Osteocyte (in vitro differentiated cells): ENCODE results near the gene POP7. TPM values are rescaled to one million over a fixed set of nuclear protein-coding genes. Genes with fewer than 3 reads are reported as not detected.
A peak's percentile ranks its signal among the peaks of the same experiment; 100 is the strongest.

Experiments used
- DNase-seq: peaks from one replicate; pipeline ENCODE4 v3.0.0; 2021; ENCODE audit warnings: mixed read lengths; ENCODE audit not compliant: unreplicated experiment; ENCODE audit errors: extremely low spot score
- H3K27ac Mint-ChIP-seq: one replicate; pipeline ENCODE4 v1.8.0; 2021; ENCODE audit warnings: mild to moderate bottlenecking, mixed read lengths; ENCODE audit not compliant: unreplicated experiment
- H3K27me3 Mint-ChIP-seq: one replicate; pipeline ENCODE4 v1.8.0; 2021; ENCODE audit warnings: mixed read lengths; ENCODE audit not compliant: unreplicated experiment
- H3K36me3 Mint-ChIP-seq: one replicate; pipeline ENCODE4 v1.8.0; 2021; ENCODE audit warnings: mixed read lengths; ENCODE audit not compliant: unreplicated experiment
- H3K4me1 Mint-ChIP-seq: one replicate; pipeline ENCODE4 v1.8.0; 2021; ENCODE audit warnings: mixed read lengths; ENCODE audit not compliant: unreplicated experiment
- H3K4me3 Mint-ChIP-seq: one replicate; pipeline ENCODE4 v1.8.0; 2021; ENCODE audit warnings: mild to moderate bottlenecking, moderate library complexity, mixed read lengths; ENCODE audit not compliant: unreplicated experiment
- H3K9me3 Mint-ChIP-seq: one replicate; pipeline ENCODE4 v1.8.0; 2021; ENCODE audit warnings: mixed read lengths; ENCODE audit not compliant: unreplicated experiment
- total RNA-seq: library from RNA; stranded (reverse); gene quantifications from 2 replicates; pipeline ENCODE4 v1.2.1, GENCODE V29; 2021
- TF ChIP-seq, protein P1 (sequence below): fragments of 200-600 bp; sonication (generic); IDR thresholded peaks from 2 replicates; pipeline ENCODE4 v1.5.0; 2021; ENCODE audit warnings: antibody characterized with exemption, mild to moderate bottlenecking, moderate library complexity

POP7 gene
- total RNA-seq, 1 donor from 2014 or later = 19.3 TPM

DNA sequence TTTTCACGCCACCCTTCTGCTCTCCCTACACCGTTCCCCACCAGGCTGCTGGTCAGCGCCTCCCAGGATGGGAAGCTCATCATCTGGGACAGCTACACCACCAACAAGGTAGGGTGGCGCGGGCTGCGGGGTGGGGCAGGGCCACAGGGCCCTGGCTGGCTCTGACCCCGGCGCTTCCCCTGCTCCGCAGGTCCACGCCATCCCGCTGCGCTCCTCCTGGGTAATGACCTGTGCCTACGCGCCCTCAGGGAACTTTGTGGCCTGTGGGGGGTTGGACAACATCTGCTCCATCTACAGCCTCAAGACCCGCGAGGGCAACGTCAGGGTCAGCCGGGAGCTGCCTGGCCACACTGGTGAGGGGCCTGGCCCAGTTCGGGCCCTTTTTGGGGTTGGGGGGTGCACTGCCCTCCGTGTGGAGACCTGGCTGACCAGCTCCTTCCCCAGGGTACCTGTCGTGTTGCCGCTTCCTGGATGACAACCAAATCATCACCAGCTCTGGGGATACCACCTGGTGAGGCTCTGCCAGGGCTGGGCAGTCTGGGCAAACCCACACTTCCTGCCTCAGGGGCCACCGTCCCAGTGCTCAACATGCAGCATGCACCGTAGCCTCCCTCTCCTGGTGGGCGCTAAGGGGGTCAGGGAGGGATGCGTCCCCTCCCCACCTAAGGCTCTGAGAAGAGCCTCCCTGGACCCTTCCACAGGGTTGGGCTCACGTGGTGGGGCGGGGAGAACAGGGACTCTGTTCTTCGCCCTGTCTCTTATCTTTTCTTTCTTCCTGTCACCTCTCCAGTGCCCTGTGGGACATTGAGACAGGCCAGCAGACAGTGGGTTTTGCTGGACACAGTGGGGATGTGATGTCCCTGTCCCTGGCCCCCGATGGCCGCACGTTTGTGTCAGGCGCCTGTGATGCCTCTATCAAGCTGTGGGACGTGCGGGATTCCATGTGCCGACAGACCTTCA lies 28.3 kb upstream of the POP7 start:
- no peaks in the 10 kb centered on the region for H3K27me3 Mint-ChIP-seq
- TF ChIP-seq, protein P1, sequence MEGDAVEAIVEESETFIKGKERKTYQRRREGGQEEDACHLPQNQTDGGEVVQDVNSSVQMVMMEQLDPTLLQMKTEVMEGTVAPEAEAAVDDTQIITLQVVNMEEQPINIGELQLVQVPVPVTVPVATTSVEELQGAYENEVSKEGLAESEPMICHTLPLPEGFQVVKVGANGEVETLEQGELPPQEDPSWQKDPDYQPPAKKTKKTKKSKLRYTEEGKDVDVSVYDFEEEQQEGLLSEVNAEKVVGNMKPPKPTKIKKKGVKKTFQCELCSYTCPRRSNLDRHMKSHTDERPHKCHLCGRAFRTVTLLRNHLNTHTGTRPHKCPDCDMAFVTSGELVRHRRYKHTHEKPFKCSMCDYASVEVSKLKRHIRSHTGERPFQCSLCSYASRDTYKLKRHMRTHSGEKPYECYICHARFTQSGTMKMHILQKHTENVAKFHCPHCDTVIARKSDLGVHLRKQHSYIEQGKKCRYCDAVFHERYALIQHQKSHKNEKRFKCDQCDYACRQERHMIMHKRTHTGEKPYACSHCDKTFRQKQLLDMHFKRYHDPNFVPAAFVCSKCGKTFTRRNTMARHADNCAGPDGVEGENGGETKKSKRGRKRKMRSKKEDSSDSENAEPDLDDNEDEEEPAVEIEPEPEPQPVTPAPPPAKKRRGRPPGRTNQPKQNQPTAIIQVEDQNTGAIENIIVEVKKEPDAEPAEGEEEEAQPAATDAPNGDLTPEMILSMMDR = no peak
- H3K4me1 Mint-ChIP-seq = peaks cover 18% of the 10 kb centered on the region
- peak overlapping the region; percentile 48 for H3K4me3 Mint-ChIP-seq
- peaks cover 15% of the 10 kb centered on the region for H3K36me3 Mint-ChIP-seq
- H3K9me3 Mint-ChIP-seq = no peaks in the 10 kb centered on the region
- DNase-seq = no peak
- no peak overlapping the region for H3K27ac Mint-ChIP-seq

DNA sequence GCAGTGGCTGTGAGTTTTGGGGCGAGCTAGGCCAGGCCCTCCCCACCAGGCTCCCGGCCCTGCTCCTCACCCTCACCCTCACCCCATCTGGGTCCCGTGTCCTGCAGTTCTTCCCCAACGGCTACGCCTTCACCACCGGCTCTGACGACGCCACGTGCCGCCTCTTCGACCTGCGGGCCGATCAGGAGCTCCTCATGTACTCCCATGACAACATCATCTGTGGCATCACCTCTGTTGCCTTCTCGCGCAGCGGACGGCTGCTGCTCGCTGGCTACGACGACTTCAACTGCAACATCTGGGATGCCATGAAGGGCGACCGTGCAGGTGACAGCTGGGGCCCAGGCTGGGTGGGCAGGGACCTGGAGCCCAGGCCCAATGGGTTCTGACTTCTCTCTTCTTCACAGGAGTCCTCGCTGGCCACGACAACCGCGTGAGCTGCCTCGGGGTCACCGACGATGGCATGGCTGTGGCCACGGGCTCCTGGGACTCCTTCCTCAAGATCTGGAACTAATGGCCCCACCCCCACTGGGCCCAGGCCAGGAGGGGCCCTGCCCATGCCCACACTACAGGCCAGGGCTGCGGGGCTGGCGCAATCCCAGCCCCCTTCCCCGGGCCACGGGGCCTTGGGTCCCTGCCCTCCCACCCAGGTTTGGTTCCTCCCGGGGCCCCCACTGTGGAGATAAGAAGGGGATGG lies 27.5 kb upstream of the POP7 start:
- Mint-ChIP-seq H3K27me3 (no peaks in the 10 kb centered on the region), H3K36me3 (peaks cover 18% of the 10 kb centered on the region), H3K4me3 (peak overlapping the region; percentile 35), H3K27ac (peak overlapping the region; percentile 27), H3K9me3 (no peaks in the 10 kb centered on the region), H3K4me1 (peaks cover 15% of the 10 kb centered on the region)
- DNase-seq = no peak
- TF ChIP-seq, protein P1 = no peak

DNA sequence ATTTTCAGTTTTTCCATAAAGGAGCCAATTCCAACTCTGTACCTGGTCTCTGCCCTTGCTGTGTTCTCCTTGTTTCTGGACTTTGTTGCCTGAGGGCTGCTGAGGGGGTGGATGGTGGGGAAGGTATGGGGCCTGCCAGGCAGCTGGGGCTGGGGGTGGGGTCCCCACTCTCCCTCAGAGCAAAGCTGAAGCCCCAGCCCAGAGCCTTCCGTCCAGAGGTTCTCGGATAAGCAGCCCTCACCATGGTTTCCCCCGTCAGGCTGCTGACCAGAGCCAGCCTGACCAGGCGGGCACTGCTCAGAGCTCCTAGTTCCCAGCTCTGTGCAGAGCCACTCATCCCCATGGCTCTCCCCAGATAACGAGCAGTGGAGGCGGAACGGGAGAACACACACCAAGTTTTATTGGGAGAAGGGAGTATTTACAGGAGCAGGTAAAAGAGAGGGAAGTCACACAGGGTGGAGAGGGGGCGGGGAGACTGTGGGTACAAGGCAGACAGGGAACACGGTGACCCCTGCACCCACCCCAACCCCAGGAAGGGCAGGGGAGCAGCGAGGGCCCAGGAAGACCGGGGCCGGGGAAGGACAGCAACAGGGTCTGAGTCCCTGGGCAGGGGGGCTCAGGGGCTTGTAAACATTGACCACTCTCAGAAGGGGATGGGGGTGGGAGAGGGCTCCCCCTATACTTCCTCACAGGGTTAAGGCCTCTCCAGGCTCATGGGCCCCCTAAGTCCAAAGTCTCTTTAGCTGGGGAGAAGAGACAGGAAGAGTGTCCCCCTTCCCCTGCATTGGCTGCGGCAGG lies 26.6 kb upstream of the POP7 start:
- no peak overlapping the region for H3K27ac Mint-ChIP-seq
- TF ChIP-seq, protein P1 = no peak
- H3K4me1 Mint-ChIP-seq = peaks cover 15% of the 10 kb centered on the region
- no peak for DNase-seq
- H3K36me3 Mint-ChIP-seq = peaks cover 19% of the 10 kb centered on the region
- H3K9me3 Mint-ChIP-seq = no peaks in the 10 kb centered on the region
- H3K4me3 Mint-ChIP-seq = no peak overlapping the region
- H3K27me3 Mint-ChIP-seq = no peaks in the 10 kb centered on the region

DNA sequence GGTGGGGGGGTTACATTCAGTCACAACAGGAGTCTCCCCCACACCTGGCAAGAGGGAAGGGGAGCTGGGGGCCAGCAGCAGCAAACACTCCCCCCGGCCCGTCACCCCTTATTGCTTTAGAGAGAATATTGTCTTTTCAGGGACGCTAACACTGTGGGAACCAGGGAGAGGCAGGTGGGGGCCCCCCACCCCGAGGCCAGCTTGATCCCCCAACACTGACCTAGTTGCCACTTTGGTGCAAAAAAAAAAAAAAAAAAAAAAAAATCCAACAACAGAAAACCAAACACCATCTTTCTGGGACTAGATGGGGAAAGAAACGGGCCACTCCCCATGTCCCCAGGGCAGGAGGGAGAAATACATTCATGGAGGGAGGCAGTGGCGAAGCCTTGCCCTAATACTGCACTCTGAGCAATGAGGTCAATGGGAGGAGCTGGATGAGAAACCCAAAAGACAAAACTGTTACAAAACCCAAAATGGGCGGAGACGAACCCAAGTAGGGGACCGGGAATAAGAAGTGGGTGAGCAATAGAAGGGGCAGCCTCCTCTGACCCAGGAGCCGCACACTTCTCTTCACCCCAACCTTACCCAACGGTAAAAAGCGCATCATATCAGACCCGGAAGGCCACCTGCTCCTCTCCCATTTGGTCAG lies 25.9 kb upstream of the POP7 start:
- Mint-ChIP-seq H3K27ac (peak overlapping the region; percentile 52), H3K4me3 (no peak overlapping the region)

More for the DNA sequence above, 25.9 kb upstream of the POP7 start:
- peaks cover 19% of the 10 kb centered on the region for H3K36me3 Mint-ChIP-seq
- no peak for DNase-seq
- H3K9me3 Mint-ChIP-seq = no peaks in the 10 kb centered on the region
- TF ChIP-seq, protein P1 = no peak
- peaks cover 15% of the 10 kb centered on the region for H3K4me1 Mint-ChIP-seq
- no peaks in the 10 kb centered on the region for H3K27me3 Mint-ChIP-seq
